Neuron (in vitro differentiated cells): ENCODE results near the gene ANO7.

ENCODE experiments used
- H2AFZ ChIP-seq: one replicate; pipeline ENCODE4 v1.6.1; 2013; ENCODE audit warnings: low read depth, mild to moderate bottlenecking, inconsistent platforms, low read length, moderate library complexity
- H3K27me3 ChIP-seq: one replicate; pipeline ENCODE4 v1.6.1; 2013; ENCODE audit warnings: low read length; ENCODE audit not compliant: insufficient read depth
- H3K36me3 ChIP-seq: one replicate; pipeline ENCODE4 v1.6.1; 2013; ENCODE audit warnings: low read length; ENCODE audit not compliant: insufficient read depth
- H3K4me1 ChIP-seq: one replicate; pipeline ENCODE4 v1.6.1; 2013; ENCODE audit warnings: low read length; ENCODE audit not compliant: insufficient read depth
- H3K4me3 ChIP-seq: 2 replicates; pipeline ENCODE4 v1.5.1; 2013; ENCODE audit warnings: mild to moderate bottlenecking, low read length, moderate library complexity
- H3K9me3 ChIP-seq: one replicate; pipeline ENCODE4 v1.6.1; 2013; ENCODE audit warnings: low read length

The ANO7 gene

DNA sequence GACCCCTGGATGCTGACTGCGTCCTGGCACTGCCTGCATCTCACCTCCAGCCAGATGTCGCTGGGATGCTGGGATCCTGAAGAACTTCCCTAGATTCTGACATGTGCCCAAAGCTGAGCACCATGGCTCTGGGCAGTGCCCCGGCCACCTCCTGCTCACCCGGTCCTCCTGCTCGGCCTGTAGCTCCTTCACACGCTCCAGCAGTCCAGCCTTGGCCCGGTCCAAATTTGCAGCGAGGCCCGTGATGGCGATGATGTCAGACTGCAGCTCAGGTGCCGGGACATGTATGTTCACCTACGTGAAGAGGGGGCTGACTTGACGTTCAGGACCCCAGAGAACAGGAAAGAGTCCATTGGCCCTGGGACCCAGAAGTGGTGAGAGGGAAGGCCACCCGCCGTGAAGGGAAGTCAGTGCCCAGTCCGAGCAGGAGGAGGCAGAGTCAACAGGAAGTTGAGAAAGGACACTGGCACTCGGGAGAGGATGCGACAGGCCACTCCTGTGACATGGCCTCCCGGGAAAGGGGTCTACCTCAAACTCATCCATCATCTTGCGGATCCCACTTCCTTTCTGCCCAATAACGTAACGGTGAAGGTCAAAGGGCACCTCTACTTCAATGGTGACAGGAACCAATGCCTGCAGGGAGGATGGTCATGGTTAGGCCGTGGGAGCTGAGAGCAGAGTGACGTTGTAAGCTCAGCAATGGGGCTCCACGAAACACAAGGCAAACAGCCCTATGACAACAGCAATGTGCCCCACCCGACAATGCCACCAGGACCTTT, 46.7 kb downstream of the ANO7 start:
- no peaks in the 10 kb centered on the region for H3K9me3 ChIP-seq
- no peak overlapping the region for H2AFZ ChIP-seq
- no peaks in the 10 kb centered on the region for H3K4me1 ChIP-seq
- peaks cover 94% of the 10 kb centered on the region for H3K36me3 ChIP-seq
- H3K27me3 ChIP-seq: no peaks in the 10 kb centered on the region
- no peak overlapping the region for H3K4me3 ChIP-seq

DNA sequence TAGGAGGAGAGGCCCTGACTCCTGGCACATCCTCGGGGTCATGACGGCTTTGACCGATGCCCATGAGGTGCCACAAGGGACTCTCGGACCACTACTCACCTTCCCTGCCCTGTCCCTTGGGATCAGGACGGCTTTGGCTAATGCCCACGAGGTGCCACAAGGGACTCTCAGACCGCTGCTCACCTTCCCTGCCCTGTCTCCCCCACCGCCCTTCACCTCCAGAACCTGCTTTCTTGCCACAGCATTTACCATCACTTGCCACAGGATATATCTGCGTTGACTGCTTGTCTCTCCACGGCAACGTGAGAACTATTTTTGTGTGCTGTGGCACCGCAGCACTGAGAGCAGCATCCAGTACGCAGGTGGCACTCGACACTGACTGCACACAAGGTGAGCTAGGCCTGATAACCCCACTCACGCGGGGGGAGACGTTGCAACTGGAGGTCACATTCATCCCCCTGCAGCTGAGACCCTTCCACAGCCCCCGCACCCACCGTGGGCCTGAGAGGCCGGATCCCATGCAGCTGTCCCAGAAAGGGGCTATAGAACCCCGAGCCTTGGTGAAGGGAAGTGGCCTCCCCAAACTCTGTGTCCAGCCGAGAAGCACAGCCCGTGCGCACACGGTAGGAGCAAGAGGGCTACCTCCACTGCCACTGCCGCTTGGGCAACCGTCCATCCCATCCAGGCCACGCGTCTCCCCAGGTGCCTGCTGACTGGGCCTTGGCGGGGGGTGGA, 47.5 kb downstream of the ANO7 start:
- H3K27me3 ChIP-seq: no peaks in the 10 kb centered on the region
- no peak overlapping the region for H3K4me3 ChIP-seq
- H3K4me1 ChIP-seq: no peaks in the 10 kb centered on the region
- no peak overlapping the region for H2AFZ ChIP-seq
- H3K9me3 ChIP-seq: no peaks in the 10 kb centered on the region
- H3K36me3 ChIP-seq: peaks cover 94% of the 10 kb centered on the region

DNA sequence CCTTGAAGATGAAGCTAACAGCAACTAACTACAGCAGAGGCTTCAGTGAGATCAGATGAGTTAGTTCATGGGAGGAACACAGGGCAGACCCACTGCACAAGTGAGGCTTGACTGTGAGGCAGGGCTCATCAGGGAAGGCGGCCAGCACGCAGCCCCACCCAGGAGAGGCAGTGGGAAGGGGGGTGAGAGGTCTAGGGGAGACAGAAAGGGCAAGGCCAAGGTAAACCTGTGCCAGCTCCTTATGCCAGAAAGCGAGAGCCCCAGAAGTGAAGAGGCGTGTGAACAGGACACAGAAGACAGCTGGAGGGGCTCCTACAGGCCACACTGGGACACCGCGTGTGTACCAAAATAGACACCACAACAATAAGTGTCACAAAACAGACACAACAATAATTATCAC, 48.6 kb downstream of the ANO7 start:
- H2AFZ ChIP-seq: no peak overlapping the region
- H3K4me3 ChIP-seq: no peak overlapping the region
- H3K4me1 ChIP-seq: no peaks in the 10 kb centered on the region
- no peaks in the 10 kb centered on the region for H3K9me3 ChIP-seq
- H3K27me3 ChIP-seq: no peaks in the 10 kb centered on the region
- H3K36me3 ChIP-seq: peaks cover 93% of the 10 kb centered on the region

DNA sequence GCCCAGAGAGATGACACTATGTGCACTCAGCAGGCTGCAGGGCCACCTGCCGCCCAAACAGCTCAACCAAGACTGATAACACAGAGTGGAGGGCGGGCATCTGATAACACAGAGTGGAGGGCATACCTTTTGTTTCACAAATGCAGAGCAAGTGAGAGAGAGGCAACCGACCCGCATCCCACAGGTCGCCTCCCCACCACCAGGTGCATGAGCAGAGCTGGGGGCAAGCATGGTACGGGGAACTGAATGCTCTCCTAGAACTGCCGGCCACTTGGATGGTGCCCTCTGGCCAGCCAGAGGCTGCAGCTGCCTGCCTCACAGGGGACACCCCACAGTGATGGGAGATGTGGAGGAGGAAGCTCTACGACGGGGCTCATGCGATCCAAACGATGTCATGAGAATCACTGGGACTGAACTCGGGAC, 49.5 kb downstream of the ANO7 start:
- H3K27me3 ChIP-seq: no peaks in the 10 kb centered on the region
- H3K4me1 ChIP-seq: no peaks in the 10 kb centered on the region
- peaks cover 96% of the 10 kb centered on the region for H3K36me3 ChIP-seq
- H2AFZ ChIP-seq: no peak overlapping the region
- no peak overlapping the region for H3K4me3 ChIP-seq
- no peaks in the 10 kb centered on the region for H3K9me3 ChIP-seq

DNA sequence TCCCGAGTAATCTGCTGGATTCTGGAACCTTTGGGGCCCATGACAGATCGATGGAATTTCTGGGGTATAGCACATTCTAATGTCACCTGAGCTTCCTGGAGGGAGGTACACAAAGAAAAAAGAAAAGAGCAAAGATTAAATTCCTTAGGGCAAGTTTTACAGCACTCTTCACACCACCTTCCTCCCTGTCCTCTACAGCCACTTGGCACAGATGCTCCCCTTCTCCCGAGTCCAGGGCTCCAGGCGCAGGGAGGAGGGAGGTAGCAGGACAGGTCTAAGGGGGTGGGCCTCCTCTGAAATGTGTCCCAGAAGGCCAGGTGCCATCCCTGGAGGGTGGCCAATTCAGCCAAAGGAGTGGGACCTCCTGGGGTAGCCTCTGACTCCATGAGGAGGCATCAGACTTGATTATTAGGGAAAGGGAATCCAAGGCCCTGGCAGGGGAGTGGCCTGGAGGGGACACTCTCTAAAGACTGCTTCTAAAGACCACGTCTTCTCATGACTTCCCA, 50.3 kb downstream of the ANO7 start:
- Histone ChIP-seq H3K27me3 (no peaks in the 10 kb centered on the region), H3K4me1 (no peaks in the 10 kb centered on the region), H2AFZ (no peak overlapping the region), H3K36me3 (peaks cover 96% of the 10 kb centered on the region), H3K4me3 (no peak overlapping the region), H3K9me3 (no peaks in the 10 kb centered on the region)

DNA sequence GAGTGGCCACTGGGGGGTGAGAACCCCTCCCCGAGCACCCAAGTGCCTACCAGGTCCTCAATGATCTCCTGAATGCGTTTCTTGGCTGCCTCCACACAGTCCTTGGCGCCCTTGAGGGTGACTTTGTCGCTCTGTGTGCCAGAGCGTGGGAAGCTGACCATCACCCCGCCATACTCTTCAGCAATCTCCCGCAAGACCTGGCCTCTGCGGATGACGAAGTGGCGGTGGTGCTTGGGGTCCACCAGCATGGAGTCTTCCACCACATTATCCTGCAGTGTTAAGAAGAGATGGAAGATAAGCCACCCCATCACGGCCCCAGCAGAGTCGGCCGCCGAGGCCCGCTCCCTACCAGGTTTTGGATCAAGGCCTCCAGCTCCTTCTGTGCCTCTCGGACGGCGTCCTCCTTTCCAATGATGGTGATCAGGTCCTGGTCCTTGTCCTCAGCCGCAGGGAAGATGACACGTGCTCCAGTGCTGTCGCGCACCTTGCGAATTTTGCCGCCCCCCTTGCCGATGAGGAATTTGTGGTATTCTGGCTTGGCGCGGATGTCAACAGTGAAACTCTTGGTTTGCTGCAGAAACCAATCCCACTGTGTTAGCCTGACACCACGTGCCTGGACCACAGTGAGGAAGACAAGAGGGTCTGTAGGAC, 51.2 kb downstream of the ANO7 start:
- Histone ChIP-seq H3K9me3 (no peaks in the 10 kb centered on the region), H3K4me3 (no peak overlapping the region), H2AFZ (no peak overlapping the region), H3K36me3 (peaks cover 95% of the 10 kb centered on the region), H3K27me3 (no peaks in the 10 kb centered on the region), H3K4me1 (no peaks in the 10 kb centered on the region)

DNA sequence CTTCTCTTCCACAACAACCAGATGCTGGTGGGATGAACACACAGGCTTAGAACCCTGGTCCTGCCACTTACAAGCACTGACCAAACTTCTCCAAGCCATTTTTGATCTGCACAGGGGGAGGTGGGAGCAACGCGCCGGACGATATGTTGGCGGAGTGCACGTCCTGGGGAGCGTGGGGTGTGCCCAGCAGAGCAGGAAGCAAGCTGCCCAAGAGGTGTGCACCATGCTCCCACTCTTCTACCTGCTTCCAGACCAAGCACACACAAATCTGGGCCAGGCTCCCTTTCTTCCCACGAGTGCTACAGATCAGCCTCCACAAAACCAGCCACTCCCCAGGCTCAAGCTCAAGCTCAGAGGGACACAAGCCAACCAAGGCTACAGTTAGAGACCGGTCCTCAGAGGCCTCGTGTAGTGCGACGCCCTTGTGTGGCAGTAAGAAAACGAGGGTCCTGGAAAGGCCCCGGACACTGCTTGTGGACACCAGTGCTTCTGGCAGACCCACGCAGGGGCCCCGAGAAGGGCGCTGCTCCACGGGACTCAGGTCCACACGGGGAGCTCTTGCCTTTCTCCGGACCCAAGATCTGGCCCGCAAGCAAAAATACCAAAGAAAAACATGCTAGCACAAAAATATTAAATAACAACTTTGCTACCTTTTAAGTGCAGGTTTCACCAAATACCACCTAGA, 52.0 kb downstream of the ANO7 start:
- H3K4me3 ChIP-seq: no peak overlapping the region
- H2AFZ ChIP-seq: no peak overlapping the region
- H3K9me3 ChIP-seq: no peaks in the 10 kb centered on the region
- H3K36me3 ChIP-seq: peaks cover 93% of the 10 kb centered on the region
- no peaks in the 10 kb centered on the region for H3K4me1 ChIP-seq
- no peaks in the 10 kb centered on the region for H3K27me3 ChIP-seq

DNA sequence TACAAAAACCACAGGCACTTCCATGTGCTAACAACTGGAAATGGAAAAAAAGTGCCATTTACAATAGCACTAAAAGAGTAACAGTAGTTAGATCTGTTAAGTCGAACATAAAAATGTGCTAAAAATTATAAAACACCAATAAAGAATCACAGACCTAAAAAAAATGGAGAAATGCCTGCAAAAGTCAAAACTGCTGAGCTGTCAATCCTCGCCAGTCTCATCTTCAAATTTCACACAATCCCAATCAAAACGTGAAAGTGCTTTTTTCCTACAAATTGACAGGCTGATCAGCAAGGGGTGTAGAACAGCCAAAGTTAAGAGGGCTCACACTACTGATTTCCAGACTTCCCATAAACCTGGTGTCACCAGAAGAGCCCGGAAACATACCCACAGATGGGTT, 53.2 kb downstream of the ANO7 start:
- H3K9me3 ChIP-seq: no peaks in the 10 kb centered on the region
- H3K4me1 ChIP-seq: no peaks in the 10 kb centered on the region
- H3K27me3 ChIP-seq: no peaks in the 10 kb centered on the region
- H3K36me3 ChIP-seq: peaks cover 93% of the 10 kb centered on the region
- H3K4me3 ChIP-seq: no peak overlapping the region
- H2AFZ ChIP-seq: no peak overlapping the region

DNA sequence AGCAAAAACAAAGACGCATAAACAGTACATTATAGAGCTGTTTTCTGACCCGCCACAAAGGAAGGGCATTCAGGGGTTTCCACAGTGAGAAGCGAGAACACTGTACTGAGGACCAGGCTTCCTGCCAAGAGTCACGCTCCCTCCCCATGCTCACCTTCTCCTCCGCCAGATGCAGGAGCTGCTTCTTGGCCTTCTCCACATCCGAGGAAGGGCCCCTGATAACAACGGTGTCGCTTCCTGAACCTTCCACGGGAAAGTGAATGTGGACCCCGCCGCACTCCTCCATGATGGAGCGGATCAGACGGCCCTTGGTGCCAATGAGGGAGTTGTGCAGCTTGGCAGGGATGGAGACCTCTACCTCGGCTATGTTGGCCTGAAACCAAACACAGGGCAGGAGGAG, 53.8 kb downstream of the ANO7 start:
- no peak overlapping the region for H2AFZ ChIP-seq
- no peaks in the 10 kb centered on the region for H3K9me3 ChIP-seq
- no peak overlapping the region for H3K4me3 ChIP-seq
- no peaks in the 10 kb centered on the region for H3K4me1 ChIP-seq
- peaks cover 93% of the 10 kb centered on the region for H3K36me3 ChIP-seq
- no peaks in the 10 kb centered on the region for H3K27me3 ChIP-seq

DNA sequence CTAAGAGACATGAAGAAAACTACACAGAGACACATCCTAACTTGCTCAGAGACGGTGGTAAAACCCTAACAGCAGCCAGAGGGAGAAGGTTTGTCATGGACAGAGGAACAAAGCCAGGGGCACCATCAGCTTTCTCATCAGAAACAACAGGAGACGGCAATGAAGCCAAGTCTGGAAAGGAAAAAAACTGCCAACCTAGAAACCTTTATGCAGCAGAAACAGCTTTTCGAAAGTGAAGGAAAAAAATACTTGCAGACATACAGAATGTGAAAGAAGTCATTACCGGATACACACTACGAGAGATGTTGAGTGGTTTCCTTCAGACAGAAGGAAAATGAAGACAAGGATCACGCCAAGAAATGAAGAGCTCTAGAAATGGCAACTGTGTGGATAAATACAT, 55.9 kb downstream of the ANO7 start:
- no peaks in the 10 kb centered on the region for H3K9me3 ChIP-seq
- no peaks in the 10 kb centered on the region for H3K4me1 ChIP-seq
- no peak overlapping the region for H2AFZ ChIP-seq
- H3K27me3 ChIP-seq: no peaks in the 10 kb centered on the region
- H3K4me3 ChIP-seq: no peak overlapping the region
- peaks cover 93% of the 10 kb centered on the region for H3K36me3 ChIP-seq

DNA sequence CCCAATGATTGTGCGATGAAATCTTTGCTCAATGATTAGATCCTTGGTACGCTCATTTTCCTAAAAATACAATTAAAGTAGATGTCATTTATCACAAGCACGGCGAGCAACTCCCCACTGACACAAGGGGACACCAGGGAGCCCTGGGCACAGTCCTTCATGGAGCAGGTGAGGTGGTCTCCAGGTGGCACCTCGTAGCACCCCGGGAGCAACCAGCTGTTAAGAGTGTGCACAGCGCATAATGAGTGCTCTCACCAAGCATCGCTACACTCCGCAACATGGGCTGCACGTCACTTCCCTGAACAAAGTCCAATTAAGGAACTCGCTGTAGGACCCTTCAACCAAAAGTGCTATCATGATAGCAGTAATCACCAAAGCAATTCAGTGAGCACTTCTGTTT, 59.8 kb downstream of the ANO7 start:
- no peaks in the 10 kb centered on the region for H3K27me3 ChIP-seq
- no peak overlapping the region for H2AFZ ChIP-seq
- H3K36me3 ChIP-seq: peaks cover 96% of the 10 kb centered on the region
- H3K4me1 ChIP-seq: no peaks in the 10 kb centered on the region
- no peaks in the 10 kb centered on the region for H3K9me3 ChIP-seq
- H3K4me3 ChIP-seq: no peak overlapping the region

DNA sequence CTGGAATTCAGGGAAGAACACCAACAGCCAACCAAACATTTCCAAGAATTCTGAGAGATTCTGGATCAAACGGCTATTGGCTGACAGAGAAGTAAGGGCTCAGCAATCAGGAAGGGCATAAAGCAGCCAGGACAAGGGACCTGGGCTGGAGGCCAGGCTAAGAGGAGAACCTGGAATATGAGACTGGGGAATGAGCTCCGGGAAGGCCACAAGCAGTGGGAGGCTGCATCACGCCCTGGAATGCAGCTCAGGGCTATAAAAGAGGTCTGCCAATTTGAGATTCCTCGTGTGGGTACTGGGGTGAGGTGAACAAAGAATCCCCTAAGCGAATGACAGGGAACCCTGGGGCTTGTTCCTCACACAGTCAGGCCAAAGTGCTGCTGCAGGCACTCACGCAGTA, 60.4 kb downstream of the ANO7 start:
- no peak overlapping the region for H3K4me3 ChIP-seq
- no peaks in the 10 kb centered on the region for H3K27me3 ChIP-seq
- peaks cover 97% of the 10 kb centered on the region for H3K36me3 ChIP-seq
- H3K9me3 ChIP-seq: no peaks in the 10 kb centered on the region
- no peak overlapping the region for H2AFZ ChIP-seq
- no peaks in the 10 kb centered on the region for H3K4me1 ChIP-seq

DNA sequence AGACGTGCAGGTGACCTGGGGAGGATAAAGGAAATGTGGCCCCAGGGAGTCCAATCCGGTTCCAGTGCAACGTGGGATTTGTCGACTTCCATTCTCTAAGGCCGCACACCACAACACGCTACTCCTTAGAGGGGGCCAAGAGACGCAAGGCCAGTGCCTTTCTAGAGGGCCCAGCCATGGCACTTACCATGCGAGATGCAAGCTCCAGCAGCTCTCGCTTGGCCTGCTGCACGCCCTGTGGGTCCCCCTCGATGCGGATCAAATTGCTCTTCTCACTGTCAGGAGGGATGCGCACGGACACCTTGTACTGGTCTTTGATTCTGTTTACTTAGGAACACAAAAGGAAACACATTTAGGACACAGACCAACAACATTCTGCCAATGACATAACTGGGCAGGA, 61.2 kb downstream of the ANO7 start:
- Histone ChIP-seq H2AFZ (no peak overlapping the region), H3K4me3 (no peak overlapping the region), H3K9me3 (no peaks in the 10 kb centered on the region), H3K36me3 (peaks cover 94% of the 10 kb centered on the region), H3K4me1 (no peaks in the 10 kb centered on the region), H3K27me3 (no peaks in the 10 kb centered on the region)
